HepG2 (cell line): ENCODE data around the gene NCOA3. TPM values are rescaled to one million over a fixed set of nuclear protein-coding genes. Genes with fewer than 3 reads are reported as not detected.

Experiments
- FOXO1 ChIP-seq: sonication (generic); formaldehyde crosslinking; IDR thresholded peaks from 2 replicates; pipeline ENCODE4 v1.4.0; 2020; ENCODE audit warnings: missing genetic modification reagents
- GABPB1 ChIP-seq: IDR thresholded peaks from 2 replicates; pipeline ENCODE4 v1.6.1; 2016; ENCODE audit warnings: mild to moderate bottlenecking, missing genetic modification reagents, moderate library complexity, missing compliant biosample characterization
- HHEX ChIP-seq: IDR thresholded peaks from 2 replicates; pipeline ENCODE4 v1.6.1; 2016; ENCODE audit warnings: control low read depth
- HMG20A ChIP-seq: IDR thresholded peaks from 2 replicates; pipeline ENCODE4 v1.6.1; 2016; ENCODE audit warnings: borderline replicate concordance
- HNRNPLL ChIP-seq: fragments of 200-400 bp; formaldehyde crosslinking; IDR thresholded peaks from 2 replicates; pipeline ENCODE4 v1.6.1; 2017; ENCODE audit warnings: mild to moderate bottlenecking, low read depth, low read length; ENCODE audit not compliant: poor library complexity, severe bottlenecking
- KLF16 ChIP-seq, 2 experiments: sonication (generic) in 1 of 2; formaldehyde crosslinking in 1 of 2; IDR thresholded peaks; 2 replicates each; pipeline versions ENCODE4 v1.6.1 to v1.8.0; 2016 to 2023; ENCODE audit warnings: missing genetic modification reagents in 2 of 2, missing compliant biosample characterization in 1 of 2
- NR2C2 ChIP-seq: sonication (generic); formaldehyde crosslinking; IDR thresholded peaks from 2 replicates; pipeline ENCODE4 v1.4.0; 2020; ENCODE audit warnings: missing genetic modification reagents, mild to moderate bottlenecking, moderate library complexity, borderline replicate concordance
- PRMT3 ChIP-seq: sonication (generic); formaldehyde crosslinking; IDR thresholded peaks from 2 replicates; pipeline ENCODE4 v1.8.1; 2022; ENCODE audit warnings: low read depth, mild to moderate bottlenecking, moderate library complexity, missing genetic modification reagents, borderline replicate concordance
- SOX5 ChIP-seq: IDR thresholded peaks from 2 replicates; pipeline ENCODE4 v1.6.1; 2016; ENCODE audit warnings: borderline replicate concordance
- TEAD2 ChIP-seq: sonication (generic); formaldehyde crosslinking; IDR thresholded peaks from 2 replicates; pipeline ENCODE4 v1.9.0; 2021; ENCODE audit warnings: missing genetic modification reagents
- ZMYM3 ChIP-seq: sonication (generic); formaldehyde crosslinking; IDR thresholded peaks from 2 replicates; pipeline ENCODE4 v1.5.1; 2020; ENCODE audit warnings: mild to moderate bottlenecking, missing genetic modification reagents
- ZNF124 ChIP-seq: sonication (generic); formaldehyde crosslinking; IDR thresholded peaks from 2 replicates; pipeline ENCODE4 v1.4.0; 2020; ENCODE audit warnings: missing genetic modification reagents
- ZNF333 ChIP-seq: sonication (generic); formaldehyde crosslinking; IDR thresholded peaks from 2 replicates; pipeline ENCODE4 v1.4.0; 2020; ENCODE audit warnings: mild to moderate bottlenecking, missing genetic modification reagents, borderline replicate concordance
- ZNF354B ChIP-seq: sonication (generic); formaldehyde crosslinking; IDR thresholded peaks from 2 replicates; pipeline ENCODE4 v1.8.0; 2022; ENCODE audit warnings: mild to moderate bottlenecking, missing genetic modification reagents
- ZNF547 ChIP-seq: sonication (generic); formaldehyde crosslinking; IDR thresholded peaks from 2 replicates; pipeline ENCODE4 v1.5.1; 2020; ENCODE audit warnings: mild to moderate bottlenecking, missing genetic modification reagents
- polyA plus RNA-seq, 8 experiments: library from polyadenylated mRNA; depleted of rRNA in 3 of 8; stranded (reverse) in 7 of 8; unstranded in 1 of 8; fragments of >200 nt; fragmentation: Illumina TruSeq in 4 of 8; extraction: Trizol in 4 of 8; gene quantifications; 2 replicates each; pipeline versions ENCODE4 v1.2.1 to v1.2.3, GENCODE V29; 2011 to 2016; ENCODE audit warnings: low read depth in 4 of 8, missing spikeins in 1 of 8, mixed read lengths in 1 of 8; ENCODE audit not compliant: insufficient read depth in 1 of 8
- total RNA-seq, 5 experiments: library from RNA; depleted of rRNA; stranded (reverse); fragments of >200 nt; fragmentation: Illumina TruSeq; extraction: Trizol; gene quantifications; 2 replicates each; pipeline ENCODE4 v1.2.3, GENCODE V29; 2016; ENCODE audit warnings: low read depth in 1 of 5
- TF ChIP-seq, protein P1 (sequence below): sonication (generic); formaldehyde crosslinking; IDR thresholded peaks from 2 replicates; pipeline ENCODE4 v1.8.0; 2022; ENCODE audit warnings: missing genetic modification reagents, low read depth, mild to moderate bottlenecking, borderline replicate concordance
- TF ChIP-seq, protein P2 (sequence below): sonication (generic); formaldehyde crosslinking; IDR thresholded peaks from 2 replicates; pipeline ENCODE4 v1.4.0; 2020; ENCODE audit warnings: low read depth, missing genetic modification reagents
- TF ChIP-seq, protein P3 (sequence below), 2 experiments: sonication (generic) in 1 of 2; formaldehyde crosslinking in 1 of 2; IDR thresholded peaks; 2 replicates each; pipeline versions ENCODE4 v1.5.1 to v1.6.1; 2011 to 2020; ENCODE audit warnings: borderline replicate concordance in 1 of 2, low read depth in 1 of 2, low read length in 1 of 2, mild to moderate bottlenecking in 1 of 2, missing genetic modification reagents in 1 of 2, moderate library complexity in 1 of 2
- TF ChIP-seq, protein P4 (sequence below): sonication (generic); formaldehyde crosslinking; IDR thresholded peaks from 2 replicates; pipeline ENCODE4 v1.4.0; 2020; ENCODE audit warnings: missing genetic modification reagents, mild to moderate bottlenecking, borderline replicate concordance

NCOA3 gene
- total and polyA plus RNA-seq, 2 of the 13 experiments (the other 11 are each of a cell fraction or from before 2014, with no cell fraction given) = 35.0 to 56.8 TPM

DNA sequence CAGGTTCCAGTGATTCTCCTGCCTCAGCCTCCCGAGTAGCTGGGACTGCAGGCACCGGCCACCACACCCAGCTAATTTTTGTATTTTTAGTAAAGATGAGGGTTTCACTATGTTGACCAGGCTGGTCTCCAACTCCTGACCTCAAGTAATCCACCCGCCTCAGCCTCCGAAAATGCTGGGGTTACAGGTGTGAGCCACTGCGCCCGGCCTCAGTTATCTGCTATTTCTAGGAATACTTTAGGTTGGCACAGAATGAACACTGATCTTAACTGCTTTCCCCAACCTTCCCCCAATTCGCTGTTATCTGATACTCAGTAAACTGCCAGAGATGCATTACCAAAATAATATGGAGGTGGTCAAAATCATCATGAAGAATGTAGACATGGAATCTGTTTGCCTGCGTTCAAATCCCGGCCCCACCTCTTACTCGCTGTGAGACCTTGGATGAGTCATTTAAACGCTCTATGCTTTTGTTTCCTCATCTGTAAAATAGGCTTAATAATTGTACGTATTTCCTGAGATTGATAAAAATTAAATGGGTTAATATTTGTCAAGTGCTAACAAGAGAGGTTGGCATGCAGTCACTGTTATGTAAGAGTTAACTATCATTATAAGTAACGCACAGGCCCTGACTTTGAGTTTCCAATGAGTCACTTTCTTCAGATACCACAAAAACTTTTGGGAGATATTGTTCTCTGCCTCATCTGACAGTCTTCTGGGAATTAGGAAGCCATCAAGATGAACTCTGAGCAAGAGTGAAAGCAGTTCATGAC is 44.5 kb upstream of the NCOA3 start (continued):
- TF ChIP-seq, protein P1, sequence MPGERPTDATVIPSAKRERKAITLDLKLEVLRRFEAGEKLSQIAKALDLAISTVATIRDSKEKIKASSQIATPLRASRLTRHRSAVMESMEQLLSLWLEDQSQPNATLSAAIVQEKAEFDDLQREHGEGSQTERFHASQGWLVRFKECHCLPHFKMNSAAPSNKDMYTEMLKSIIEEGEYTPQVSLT (CRISPR knock-in tag) = no peak
- TF ChIP-seq ZMYM3 (CRISPR knock-in tag) (0 out of 2 replicates have a peak, but pooled peaks have one; percentile 2), KLF16 (CRISPR knock-in tag; IDR thresholded peaks at IDR 0.05) (no peak), HMG20A (CRISPR knock-in tag) (no peak), ZNF354B (CRISPR knock-in tag) (no peak), ZNF333 (CRISPR knock-in tag) (no peak), ZNF124 (CRISPR knock-in tag) (no peak), FOXO1 (no peak), PRMT3 (CRISPR knock-in tag) (no peak), NR2C2 (no peak), HNRNPLL (no peak), SOX5 (no peak), HHEX (CRISPR knock-in tag) (no peak), ZNF547 (no peak), GABPB1 (CRISPR knock-in tag) (no peak), TEAD2 (CRISPR knock-in tag) (no peak)
- TF ChIP-seq, protein P2, sequence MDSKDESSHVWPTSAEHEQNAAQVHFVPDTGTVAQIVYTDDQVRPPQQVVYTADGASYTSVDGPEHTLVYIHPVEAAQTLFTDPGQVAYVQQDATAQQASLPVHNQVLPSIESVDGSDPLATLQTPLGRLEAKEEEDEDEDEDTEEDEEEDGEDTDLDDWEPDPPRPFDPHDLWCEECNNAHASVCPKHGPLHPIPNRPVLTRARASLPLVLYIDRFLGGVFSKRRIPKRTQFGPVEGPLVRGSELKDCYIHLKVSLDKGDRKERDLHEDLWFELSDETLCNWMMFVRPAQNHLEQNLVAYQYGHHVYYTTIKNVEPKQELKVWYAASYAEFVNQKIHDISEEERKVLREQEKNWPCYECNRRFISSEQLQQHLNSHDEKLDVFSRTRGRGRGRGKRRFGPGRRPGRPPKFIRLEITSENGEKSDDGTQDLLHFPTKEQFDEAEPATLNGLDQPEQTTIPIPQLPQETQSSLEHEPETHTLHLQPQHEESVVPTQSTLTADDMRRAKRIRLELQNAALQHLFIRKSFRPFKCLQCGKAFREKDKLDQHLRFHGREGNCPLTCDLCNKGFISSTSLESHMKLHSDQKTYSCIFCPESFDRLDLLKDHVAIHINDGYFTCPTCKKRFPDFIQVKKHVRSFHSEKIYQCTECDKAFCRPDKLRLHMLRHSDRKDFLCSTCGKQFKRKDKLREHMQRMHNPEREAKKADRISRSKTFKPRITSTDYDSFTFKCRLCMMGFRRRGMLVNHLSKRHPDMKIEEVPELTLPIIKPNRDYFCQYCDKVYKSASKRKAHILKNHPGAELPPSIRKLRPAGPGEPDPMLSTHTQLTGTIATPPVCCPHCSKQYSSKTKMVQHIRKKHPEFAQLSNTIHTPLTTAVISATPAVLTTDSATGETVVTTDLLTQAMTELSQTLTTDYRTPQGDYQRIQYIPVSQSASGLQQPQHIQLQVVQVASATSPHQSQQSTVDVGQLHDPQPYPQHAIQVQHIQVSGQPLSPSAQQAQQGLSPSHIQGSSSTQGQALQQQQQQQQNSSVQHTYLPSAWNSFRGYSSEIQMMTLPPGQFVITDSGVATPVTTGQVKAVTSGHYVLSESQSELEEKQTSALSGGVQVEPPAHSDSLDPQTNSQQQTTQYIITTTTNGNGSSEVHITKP (CRISPR knock-in tag) = no peak
- TF ChIP-seq, protein P3, sequence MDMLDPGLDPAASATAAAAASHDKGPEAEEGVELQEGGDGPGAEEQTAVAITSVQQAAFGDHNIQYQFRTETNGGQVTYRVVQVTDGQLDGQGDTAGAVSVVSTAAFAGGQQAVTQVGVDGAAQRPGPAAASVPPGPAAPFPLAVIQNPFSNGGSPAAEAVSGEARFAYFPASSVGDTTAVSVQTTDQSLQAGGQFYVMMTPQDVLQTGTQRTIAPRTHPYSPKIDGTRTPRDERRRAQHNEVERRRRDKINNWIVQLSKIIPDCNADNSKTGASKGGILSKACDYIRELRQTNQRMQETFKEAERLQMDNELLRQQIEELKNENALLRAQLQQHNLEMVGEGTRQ (IDR thresholded peaks at IDR 0.05; ENCODE audit: low read depth, low read length) = no peak
- TF ChIP-seq, protein P3 (CRISPR knock-in tag; IDR thresholded peaks at IDR 0.05; ENCODE audit: borderline replicate concordance) = no peak
- TF ChIP-seq, protein P4, sequence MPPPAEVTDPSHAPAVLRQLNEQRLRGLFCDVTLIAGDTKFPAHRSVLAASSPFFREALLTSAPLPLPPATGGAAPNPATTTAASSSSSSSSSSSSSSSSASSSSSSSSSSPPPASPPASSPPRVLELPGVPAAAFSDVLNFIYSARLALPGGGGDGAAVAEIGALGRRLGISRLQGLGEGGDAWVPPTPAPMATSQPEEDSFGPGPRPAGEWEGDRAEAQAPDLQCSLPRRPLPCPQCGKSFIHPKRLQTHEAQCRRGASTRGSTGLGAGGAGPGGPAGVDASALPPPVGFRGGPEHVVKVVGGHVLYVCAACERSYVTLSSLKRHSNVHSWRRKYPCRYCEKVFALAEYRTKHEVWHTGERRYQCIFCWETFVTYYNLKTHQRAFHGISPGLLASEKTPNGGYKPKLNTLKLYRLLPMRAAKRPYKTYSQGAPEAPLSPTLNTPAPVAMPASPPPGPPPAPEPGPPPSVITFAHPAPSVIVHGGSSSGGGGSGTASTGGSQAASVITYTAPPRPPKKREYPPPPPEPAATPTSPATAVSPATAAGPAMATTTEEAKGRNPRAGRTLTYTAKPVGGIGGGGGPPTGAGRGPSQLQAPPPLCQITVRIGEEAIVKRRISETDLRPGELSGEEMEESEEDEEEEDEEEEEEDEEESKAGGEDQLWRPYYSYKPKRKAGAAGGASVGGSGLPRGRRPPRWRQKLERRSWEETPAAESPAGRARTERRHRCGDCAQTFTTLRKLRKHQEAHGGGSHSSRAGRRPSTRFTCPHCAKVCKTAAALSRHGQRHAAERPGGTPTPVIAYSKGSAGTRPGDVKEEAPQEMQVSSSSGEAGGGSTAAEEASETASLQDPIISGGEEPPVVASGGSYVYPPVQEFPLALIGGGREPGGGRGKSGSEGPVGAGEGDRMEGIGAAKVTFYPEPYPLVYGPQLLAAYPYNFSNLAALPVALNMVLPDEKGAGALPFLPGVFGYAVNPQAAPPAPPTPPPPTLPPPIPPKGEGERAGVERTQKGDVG (CRISPR knock-in tag) = 0 out of 2 replicates have a peak, but pooled peaks have one; percentile 43
